HepG2 (cell line): Measurements from ENCODE around the gene DNAJC4. TPM values are rescaled to one million over a fixed set of nuclear protein-coding genes. Genes with fewer than 3 reads are reported as not detected.

ENCODE experiments used
- ETV5 ChIP-seq: IDR thresholded peaks from 2 replicates; pipeline ENCODE4 v1.6.1; 2018; ENCODE audit warnings: missing biosample characterization, missing genetic modification reagents, inconsistent platforms, borderline replicate concordance
- FOSL2 ChIP-seq: sonication (generic); formaldehyde crosslinking; IDR thresholded peaks from 2 replicates; pipeline ENCODE4 v1.4.0; 2020; ENCODE audit warnings: missing genetic modification reagents
- HNRNPH1 ChIP-seq: fragments of 200-400 bp; formaldehyde crosslinking; optimal IDR thresholded peaks from 2 replicates; pipeline ENCODE3; 2017; ENCODE audit warnings: mild to moderate bottlenecking, low read depth, low read length
- KAT8 ChIP-seq: IDR thresholded peaks from 2 replicates; pipeline ENCODE4 v1.6.1; 2016; ENCODE audit warnings: missing genetic modification reagents, missing compliant biosample characterization
- KDM5B ChIP-seq: sonication (generic); formaldehyde crosslinking; IDR thresholded peaks from 2 replicates; pipeline ENCODE4 v1.4.0; 2020; ENCODE audit warnings: missing genetic modification reagents, mild to moderate bottlenecking, borderline replicate concordance
- KLF16 ChIP-seq, 2 experiments: sonication (generic) in 1 of 2; formaldehyde crosslinking in 1 of 2; IDR thresholded peaks; 2 replicates each; pipeline versions ENCODE4 v1.6.1 to v1.8.0; 2016 to 2023; ENCODE audit warnings: missing genetic modification reagents in 2 of 2, missing compliant biosample characterization in 1 of 2
- LCORL ChIP-seq, 2 experiments: fragments of 450-650 bp in 1 of 2; sonication (generic) in 1 of 2; formaldehyde crosslinking in 1 of 2; IDR thresholded peaks; 2 replicates each; pipeline versions ENCODE4 v1.5.0 to v1.6.1; 2017 to 2020; ENCODE audit warnings: antibody characterized with exemption in 1 of 2, missing genetic modification reagents in 1 of 2
- MIER3 ChIP-seq: IDR thresholded peaks from 2 replicates; pipeline ENCODE4 v1.6.1; 2016; ENCODE audit warnings: missing compliant biosample characterization, borderline replicate concordance
- NONO ChIP-seq, 2 experiments: fragments of 450-650 bp in 1 of 2; sonication (generic) in 1 of 2; formaldehyde crosslinking in 1 of 2; IDR thresholded peaks in 1 of 2; conservative IDR thresholded peaks in 1 of 2; 2 replicates each; pipeline versions ENCODE4 v1.6.1 to v1.8.0; 2017 to 2022; ENCODE audit warnings: mild to moderate bottlenecking in 1 of 2, missing genetic modification reagents in 1 of 2, moderate library complexity in 1 of 2
- POLR2AphosphoS5 ChIP-seq: IDR thresholded peaks from 2 replicates; pipeline ENCODE4 v1.6.1; 2012; ENCODE audit warnings: low read depth, low read length
- RBFOX2 ChIP-seq: fragments of 200-400 bp; formaldehyde crosslinking; IDR thresholded peaks from 2 replicates; pipeline ENCODE4 v1.6.1; 2017; ENCODE audit warnings: low read depth, mild to moderate bottlenecking, low read length
- SIN3B ChIP-seq: fragments of 150-350 bp; IDR thresholded peaks from 2 replicates; pipeline ENCODE4 v1.6.1; 2014; ENCODE audit warnings: low read length
- SP1 ChIP-seq, 2 experiments: fragments of 450-650 bp in 1 of 2; sonication (generic) in 1 of 2; formaldehyde crosslinking in 1 of 2; IDR thresholded peaks; 2 replicates each; pipeline versions ENCODE4 v1.4.0 to v1.6.1; 2016 to 2020; ENCODE audit warnings: missing genetic modification reagents in 1 of 2
- ZBTB26 ChIP-seq: IDR thresholded peaks from 2 replicates; pipeline ENCODE4 v1.6.1; 2016; ENCODE audit warnings: missing compliant biosample characterization, missing genetic modification reagents, borderline replicate concordance
- ZBTB46 ChIP-seq: sonication (generic); formaldehyde crosslinking; IDR thresholded peaks from 2 replicates; pipeline ENCODE4 v1.4.0; 2020; ENCODE audit warnings: mild to moderate bottlenecking, missing genetic modification reagents, borderline replicate concordance
- ZNF598 ChIP-seq: sonication (generic); formaldehyde crosslinking; IDR thresholded peaks from 2 replicates; pipeline ENCODE4 v1.5.1; 2020; ENCODE audit warnings: mild to moderate bottlenecking, missing genetic modification reagents, borderline replicate concordance
- ZNF792 ChIP-seq: IDR thresholded peaks from 2 replicates; pipeline ENCODE4 v1.6.1; 2016
- polyA plus RNA-seq, 8 experiments: library from polyadenylated mRNA; depleted of rRNA in 3 of 8; stranded (reverse) in 7 of 8; unstranded in 1 of 8; fragments of >200 nt; fragmentation: Illumina TruSeq in 4 of 8; extraction: Trizol in 4 of 8; gene quantifications; 2 replicates each; pipeline versions ENCODE4 v1.2.1 to v1.2.3, GENCODE V29; 2011 to 2016; ENCODE audit warnings: low read depth in 4 of 8, missing spikeins in 1 of 8, mixed read lengths in 1 of 8; ENCODE audit not compliant: insufficient read depth in 1 of 8
- total RNA-seq, 5 experiments: library from RNA; depleted of rRNA; stranded (reverse); fragments of >200 nt; fragmentation: Illumina TruSeq; extraction: Trizol; gene quantifications; 2 replicates each; pipeline ENCODE4 v1.2.3, GENCODE V29; 2016; ENCODE audit warnings: low read depth in 1 of 5
- TF ChIP-seq, protein P1 (sequence below): sonication (generic); formaldehyde crosslinking; IDR thresholded peaks from 2 replicates; pipeline ENCODE4 v1.5.0; 2020; ENCODE audit warnings: mild to moderate bottlenecking, missing genetic modification reagents, borderline replicate concordance
- TF ChIP-seq, protein P2 (sequence below): IDR thresholded peaks from 2 replicates; pipeline ENCODE4 v1.6.1; 2012; ENCODE audit warnings: inconsistent platforms

DNAJC4 gene
- total and polyA plus RNA-seq, 2 of the 13 experiments (the other 11 are each of a cell fraction or from before 2014, with no cell fraction given), result 10.3 to 60.8 TPM

DNA sequence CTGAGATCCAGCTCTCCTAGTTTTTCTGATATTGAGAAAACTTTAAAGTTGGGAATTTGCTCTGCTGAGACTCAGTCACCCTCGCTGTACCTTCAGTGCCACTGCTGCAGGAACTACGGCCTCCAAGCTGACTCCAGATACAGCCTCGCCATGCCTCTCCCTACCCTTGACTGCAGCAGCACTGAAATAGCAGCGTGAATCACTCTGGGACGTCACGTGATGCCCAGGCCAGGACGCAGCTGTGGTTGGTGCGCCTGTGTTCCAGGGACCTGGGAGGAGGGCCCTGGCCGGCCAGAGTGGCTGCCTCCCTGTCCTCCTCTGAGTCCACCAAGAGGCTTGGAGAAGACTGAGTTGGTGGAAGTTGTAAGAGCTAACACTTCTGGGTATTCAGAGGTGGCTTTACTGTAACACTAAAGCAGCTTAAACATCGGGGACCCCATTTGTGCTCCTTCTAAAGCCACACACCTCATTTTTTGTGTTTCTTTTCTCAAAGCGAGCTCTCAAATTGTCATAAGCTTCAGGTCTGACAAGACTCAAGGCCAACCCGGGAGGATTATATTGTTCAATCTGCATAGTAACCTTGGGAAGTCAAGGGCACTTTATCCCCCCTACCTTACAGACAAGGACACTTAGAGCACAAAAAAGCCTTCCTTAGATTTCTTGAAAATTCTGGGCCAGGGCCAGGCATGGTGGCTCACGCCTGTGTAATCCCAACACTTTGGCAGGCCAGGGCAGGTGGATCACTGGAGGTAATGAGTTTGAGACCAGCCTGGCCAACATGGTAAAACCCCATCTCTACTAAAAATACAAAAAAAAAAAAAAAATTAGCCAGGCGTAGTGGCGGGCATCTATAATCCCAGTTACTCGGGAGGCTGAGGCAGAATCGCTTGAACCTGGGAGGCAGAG is 48.6 kb upstream of the DNAJC4 start (continued):
- TF ChIP-seq ZBTB26 (CRISPR knock-in tag), result 0 out of 2 replicates have a peak, but pooled peaks have one; percentile 24
- TF ChIP-seq, protein P1, sequence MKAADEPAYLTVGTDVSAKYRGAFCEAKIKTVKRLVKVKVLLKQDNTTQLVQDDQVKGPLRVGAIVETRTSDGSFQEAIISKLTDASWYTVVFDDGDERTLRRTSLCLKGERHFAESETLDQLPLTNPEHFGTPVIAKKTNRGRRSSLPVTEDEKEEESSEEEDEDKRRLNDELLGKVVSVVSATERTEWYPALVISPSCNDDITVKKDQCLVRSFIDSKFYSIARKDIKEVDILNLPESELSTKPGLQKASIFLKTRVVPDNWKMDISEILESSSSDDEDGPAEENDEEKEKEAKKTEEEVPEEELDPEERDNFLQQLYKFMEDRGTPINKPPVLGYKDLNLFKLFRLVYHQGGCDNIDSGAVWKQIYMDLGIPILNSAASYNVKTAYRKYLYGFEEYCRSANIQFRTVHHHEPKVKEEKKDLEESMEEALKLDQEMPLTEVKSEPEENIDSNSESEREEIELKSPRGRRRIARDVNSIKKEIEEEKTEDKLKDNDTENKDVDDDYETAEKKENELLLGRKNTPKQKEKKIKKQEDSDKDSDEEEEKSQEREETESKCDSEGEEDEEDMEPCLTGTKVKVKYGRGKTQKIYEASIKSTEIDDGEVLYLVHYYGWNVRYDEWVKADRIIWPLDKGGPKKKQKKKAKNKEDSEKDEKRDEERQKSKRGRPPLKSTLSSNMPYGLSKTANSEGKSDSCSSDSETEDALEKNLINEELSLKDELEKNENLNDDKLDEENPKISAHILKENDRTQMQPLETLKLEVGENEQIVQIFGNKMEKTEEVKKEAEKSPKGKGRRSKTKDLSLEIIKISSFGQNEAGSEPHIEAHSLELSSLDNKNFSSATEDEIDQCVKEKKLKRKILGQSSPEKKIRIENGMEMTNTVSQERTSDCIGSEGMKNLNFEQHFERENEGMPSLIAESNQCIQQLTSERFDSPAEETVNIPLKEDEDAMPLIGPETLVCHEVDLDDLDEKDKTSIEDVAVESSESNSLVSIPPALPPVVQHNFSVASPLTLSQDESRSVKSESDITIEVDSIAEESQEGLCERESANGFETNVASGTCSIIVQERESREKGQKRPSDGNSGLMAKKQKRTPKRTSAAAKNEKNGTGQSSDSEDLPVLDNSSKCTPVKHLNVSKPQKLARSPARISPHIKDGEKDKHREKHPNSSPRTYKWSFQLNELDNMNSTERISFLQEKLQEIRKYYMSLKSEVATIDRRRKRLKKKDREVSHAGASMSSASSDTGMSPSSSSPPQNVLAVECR (CRISPR knock-in tag), result peak; percentile 37; the same call in 1 of the 2 replicates
- no peak for TF ChIP-seq NONO (IDR thresholded peaks at IDR 0.05)
- peak; percentile 42; the same call in 1 of the 2 replicates for TF ChIP-seq NONO (CRISPR knock-in tag; conservative IDR thresholded peaks at IDR 0.05)
- TF ChIP-seq KLF16 (CRISPR knock-in tag; IDR thresholded peaks at IDR 0.05), result peak in 1 of 2 experiments; percentile 42; a peak in 1 of 4 replicates
- TF ChIP-seq RBFOX2, result no peak
- TF ChIP-seq, protein P2, sequence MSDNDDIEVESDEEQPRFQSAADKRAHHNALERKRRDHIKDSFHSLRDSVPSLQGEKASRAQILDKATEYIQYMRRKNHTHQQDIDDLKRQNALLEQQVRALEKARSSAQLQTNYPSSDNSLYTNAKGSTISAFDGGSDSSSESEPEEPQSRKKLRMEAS, result peak; percentile 82
- TF ChIP-seq KAT8 (CRISPR knock-in tag), result 0 out of 2 replicates have a peak, but pooled peaks have one; percentile 32
- peak; percentile 92 for TF ChIP-seq FOSL2 (CRISPR knock-in tag)
- peak; percentile 78 for TF ChIP-seq POLR2AphosphoS5
- TF ChIP-seq SP1 (IDR thresholded peaks at IDR 0.05), result no peak
- TF ChIP-seq SP1 (CRISPR knock-in tag; IDR thresholded peaks at IDR 0.05), result 0 out of 2 replicates have a peak, but pooled peaks have one; percentile 39
- TF ChIP-seq LCORL (IDR thresholded peaks at IDR 0.05), result no peak
- peak; percentile 34; the same call in 1 of the 2 replicates for TF ChIP-seq LCORL (CRISPR knock-in tag; IDR thresholded peaks at IDR 0.05)
- TF ChIP-seq ZNF598, result no peak
- peak; percentile 49 for TF ChIP-seq HNRNPH1
- TF ChIP-seq ETV5, result peak; percentile 25; the same call in 1 of the 2 replicates
- peak; percentile 74; the same call in 1 of the 2 replicates for TF ChIP-seq MIER3 (CRISPR knock-in tag)
- no peak for TF ChIP-seq ZBTB46 (CRISPR knock-in tag)
- no peak for TF ChIP-seq SIN3B
- peak; percentile 18; the same call in 1 of the 2 replicates for TF ChIP-seq KDM5B (CRISPR knock-in tag)
- 0 out of 2 replicates have a peak, but pooled peaks have one; percentile 32 for TF ChIP-seq ZNF792
